H1 (cell line): ENCODE measurements around the gene VASP. TPM values are rescaled to one million over a fixed set of nuclear protein-coding genes. Genes with fewer than 3 reads are reported as not detected.

Source experiments
- polyA plus RNA-seq, 7 experiments: library from polyadenylated mRNA; depleted of rRNA in 3 of 7; stranded (reverse) in 5 of 7; unstranded in 2 of 7; fragments of >200 nt in 5 of 7; fragments of 200-250 nt in 2 of 7; gene quantifications; 1 replicate in 5 of 7; 2 replicates in 1 of 7; 4 replicates in 1 of 7; pipeline versions ENCODE4 v1.2.1 to v1.2.3, GENCODE V29; 2011 to 2013; ENCODE audit warnings: missing spikeins in 2 of 7, mixed read lengths in 2 of 7
- total RNA-seq: library from RNA; stranded (reverse); fragmentation: NEBNext Ultra II Directional; extraction: Animal tissue kit (Norgen Biotek cat#: 25700); gene quantifications from 2 replicates; pipeline ENCODE4 v1.2.1, GENCODE V29; 2021
- TF ChIP-seq, protein P1 (sequence below): IDR thresholded peaks from 2 replicates; pipeline ENCODE4 v1.6.1; 2012; ENCODE audit warnings: low read length, inconsistent platforms

VASP gene
- total and polyA plus RNA-seq, 2 of the 8 experiments (the other 6 are each of a cell fraction or from before 2014, with no cell fraction given), result 89.7 to 135 TPM

GRCh38 chr19:45502111-45502510 is 5.2 kb upstream of the VASP start (continued):
- TF ChIP-seq, protein P1, sequence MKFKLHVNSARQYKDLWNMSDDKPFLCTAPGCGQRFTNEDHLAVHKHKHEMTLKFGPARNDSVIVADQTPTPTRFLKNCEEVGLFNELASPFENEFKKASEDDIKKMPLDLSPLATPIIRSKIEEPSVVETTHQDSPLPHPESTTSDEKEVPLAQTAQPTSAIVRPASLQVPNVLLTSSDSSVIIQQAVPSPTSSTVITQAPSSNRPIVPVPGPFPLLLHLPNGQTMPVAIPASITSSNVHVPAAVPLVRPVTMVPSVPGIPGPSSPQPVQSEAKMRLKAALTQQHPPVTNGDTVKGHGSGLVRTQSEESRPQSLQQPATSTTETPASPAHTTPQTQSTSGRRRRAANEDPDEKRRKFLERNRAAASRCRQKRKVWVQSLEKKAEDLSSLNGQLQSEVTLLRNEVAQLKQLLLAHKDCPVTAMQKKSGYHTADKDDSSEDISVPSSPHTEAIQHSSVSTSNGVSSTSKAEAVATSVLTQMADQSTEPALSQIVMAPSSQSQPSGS, result no peak
